Measurements from ENCODE around the gene TBATA. TPM values are rescaled to one million over a fixed set of nuclear protein-coding genes. Genes with fewer than 3 reads are reported as not detected.

The TBATA gene
- total and polyA plus RNA-seq, 2 of the 8 experiments (the other 6 are each of a cell fraction or from before 2014, with no cell fraction given): not detected

GRCh38 chr10:70761727-70762350 lies 23.3 kb downstream of the TBATA start:
- Histone ChIP-seq H3K23ac (ENCODE audit: insufficient read length) (no peak overlapping the region), H4K91ac (replicated peaks; ENCODE audit: insufficient read length, low read length) (peak overlapping the region; percentile 18), H2AK5ac (ENCODE audit: low read depth, low read length) (no peak overlapping the region), H3K9ac (replicated peaks in 1 of 4; ENCODE audit: extremely low read depth in 1 of 4, low read depth in 3 of 4, low read length in 3 of 4) (no peak overlapping the region; a peak in 2 of 7 replicates), H2BK120ac (replicated peaks; ENCODE audit: low read depth, low read length) (no peak overlapping the region), H3K23me2 (ENCODE audit: low read depth, low read length) (no peaks in the 10 kb centered on the region), H3K4me3 (ENCODE audit: extremely low read depth in 1 of 4, insufficient read depth in 2 of 4, low read depth in 3 of 4, low read length in 4 of 4) (no peak overlapping the region), H4K5ac (ENCODE audit: insufficient read length, low read depth, low read length) (no peak overlapping the region), H3K27me3 (replicated peaks in 1 of 4; ENCODE audit: control insufficient read depth in 3 of 4, extremely low read depth in 1 of 4, insufficient read depth in 3 of 4, low read length in 3 of 4) (no peaks in the 10 kb centered on the region), H4K20me1 (replicated peaks in 1 of 2; ENCODE audit: control insufficient read depth in 1 of 2, insufficient read depth in 2 of 2, low read length in 2 of 2) (no peaks in the 10 kb centered on the region), H3K79me1 (ENCODE audit: low read depth, low read length) (no peaks in the 10 kb centered on the region), H2AFZ (ENCODE audit: low read length) (no peak overlapping the region), H4K8ac (ENCODE audit: extremely low read depth, insufficient read depth, low read length) (no peak overlapping the region), H3K14ac (ENCODE audit: insufficient read length) (no peak overlapping the region), H3K4me2 (ENCODE audit: insufficient read depth in 1 of 2, low read depth in 2 of 2, low read length in 2 of 2) (no peak overlapping the region), H3K79me2 (ENCODE audit: control insufficient read depth in 1 of 2, insufficient read depth in 2 of 2, low read length in 2 of 2) (no peaks in the 10 kb centered on the region), H3K4ac (replicated peaks; ENCODE audit: insufficient read length, low read depth, low read length) (peak overlapping the region; percentile 73), H2BK20ac (ENCODE audit: low read length) (no peak overlapping the region; the same call in 1 of the 2 replicates), H2BK12ac (ENCODE audit: low read depth, low read length) (peak overlapping the region; percentile 68; the same call in 1 of the 2 replicates), H3K36me3 (ENCODE audit: control insufficient read depth in 2 of 4, insufficient read depth in 4 of 4, low read length in 3 of 4) (no peaks in the 10 kb centered on the region), H3K18ac (ENCODE audit: extremely low read depth, low read length) (peak overlapping the region; percentile 25; the same call in 1 of the 2 replicates), H3K9me3 (ENCODE audit: insufficient read depth in 2 of 2, low read depth in 1 of 2, low read length in 1 of 2) (peaks cover 9 to 12% of the 10 kb centered on the region in 2 experiments), H3K27ac (ENCODE audit: low read depth, low read length) (no peak overlapping the region), H3K4me1 (replicated peaks in 1 of 4; ENCODE audit: control insufficient read depth in 3 of 4, insufficient read depth in 4 of 4, low read length in 3 of 4) (peaks cover 0 to 18% (median 12%) of the 10 kb centered on the region in 4 experiments; a peak in 6 of 7 replicates), H3K56ac (replicated peaks; ENCODE audit: insufficient read length, low read depth, low read length) (no peak overlapping the region), H2BK15ac (ENCODE audit: low read length) (peak overlapping the region; percentile 89; the same call in 1 of the 2 replicates), H2BK5ac (ENCODE audit: low read depth, low read length) (no peak overlapping the region)
- CTCF ChIA-PET (ENCODE audit: partially characterized antibody): interaction anchor here (0.6 to 4.1 kb wide), 17 partner anchors 8 to 1565 kb away, joined by 3 to 35 read pairs (median 7); no protein-coding TSS in a partner anchor
- FAIRE-seq: no peak
- POLR2A ChIA-PET (ENCODE audit: partially characterized antibody): interaction anchor here (1.9 kb wide), 1 partner anchor 54 kb away, joined by 8 read pairs; the partner anchor contains the start of gene SGPL1
- no peak for DNase-seq (ENCODE audit: low read depth in 1 of 2, low spot score in 2 of 2)
- 93% methylated on average over 9 of the region's 10 CpGs; no CpG with 5 or more reads in 1 of the 2 experiments for WGBS, 2 experiments (ENCODE audit: extremely low coverage in 1 of 2, insufficient coverage in 1 of 2, insufficient read length in 1 of 2, insufficient replicate concordance in 2 of 2, low coverage in 1 of 2, low lambda C conversion rate in 2 of 2, missing lambda C conversion rate in 1 of 2)
- no peak for TF ChIP-seq GTF2F1 (IDR thresholded peaks at IDR 0.05; ENCODE audit: borderline replicate concordance, low read depth, low read length)
- TF ChIP-seq ATF2 (IDR thresholded peaks at IDR 0.05; ENCODE audit: low read length): no peak
- no peak for TF ChIP-seq RNF2 (IDR thresholded peaks at IDR 0.05; ENCODE audit: borderline replicate concordance, low read depth, low read length, missing control alignments, poor library complexity, severe bottlenecking)
- no peak for TF ChIP-seq CBX5 (IDR thresholded peaks at IDR 0.05; ENCODE audit: low read depth, low read length)
- no peak for TF ChIP-seq POU5F1 (IDR thresholded peaks at IDR 0.05; ENCODE audit: low read depth, low read length)
- TF ChIP-seq TAF7 (optimal IDR thresholded peaks at IDR 0.05; ENCODE audit: borderline replicate concordance, low read depth, low read length): no peak
- TF ChIP-seq ATF3 (IDR thresholded peaks at IDR 0.05; ENCODE audit: insufficient read depth, low read depth, low read length): no peak
- TF ChIP-seq CHD2 (IDR thresholded peaks at IDR 0.05; ENCODE audit: low read length): no peak
- TF ChIP-seq TBP (IDR thresholded peaks at IDR 0.05; ENCODE audit: low read depth, low read length): no peak

Data from H1 (cell line).